ENCODE data around the gene LRFN4. TPM values are rescaled to one million over a fixed set of nuclear protein-coding genes. Genes with fewer than 3 reads are reported as not detected.

Gene LRFN4
- total and polyA plus RNA-seq, 2 of the 13 experiments (the other 11 are each of a cell fraction or from before 2014, with no cell fraction given), result 1.3 to 6.8 TPM

DNA sequence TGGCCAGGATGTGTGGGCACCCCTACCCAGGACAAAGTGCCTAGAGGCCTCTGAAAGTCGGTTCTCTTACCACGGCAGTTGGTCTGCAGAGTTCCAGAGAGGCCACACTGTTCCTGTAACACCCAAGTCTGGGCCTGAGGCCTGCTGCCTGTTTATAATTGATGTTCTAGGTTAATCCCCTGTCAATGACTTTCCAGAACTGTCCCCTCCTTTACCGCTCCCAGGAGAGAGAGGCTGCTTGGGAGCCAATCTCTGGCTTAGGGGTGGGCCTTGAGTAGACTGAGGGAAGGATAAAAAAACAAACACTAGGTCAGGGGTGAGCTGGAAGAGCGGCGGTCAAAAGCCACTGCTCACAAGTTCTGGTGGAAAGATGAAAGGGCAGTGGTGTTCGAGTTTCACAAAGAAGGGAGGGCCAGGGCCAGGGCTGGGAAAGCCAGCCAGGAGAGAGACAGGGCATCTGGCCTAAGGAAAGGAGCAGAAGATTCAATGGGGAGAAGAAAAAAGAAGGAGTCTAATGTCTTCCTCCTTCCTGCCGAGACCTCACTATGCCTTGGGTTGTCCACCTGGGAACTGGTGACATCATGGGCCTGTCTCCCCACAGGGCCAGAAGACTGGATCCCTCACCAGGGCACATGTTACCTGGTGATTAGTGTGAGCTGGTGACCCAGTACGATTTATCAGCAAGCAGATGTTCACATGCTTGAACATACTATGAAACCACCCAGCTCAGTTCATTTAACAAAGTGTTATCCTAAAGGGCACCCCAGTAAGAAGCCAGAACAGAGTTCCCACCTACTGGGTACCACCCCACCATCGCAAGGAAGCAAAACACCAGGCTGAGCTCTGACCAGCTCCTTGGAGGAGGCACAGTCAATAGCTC, 51.1 kb downstream of the LRFN4 start (continued):
- TF ChIP-seq ZNF230 (CRISPR knock-in tag; IDR thresholded peaks at IDR 0.05) (no peak), ZFP37 (CRISPR knock-in tag; IDR thresholded peaks at IDR 0.05; ENCODE audit: borderline replicate concordance) (0 out of 2 replicates have a peak, but pooled peaks have one; percentile 44), ZMYM4 (CRISPR knock-in tag; IDR thresholded peaks at IDR 0.05) (peak; percentile 39; the same call in 1 of the 2 replicates), SOX6 (IDR thresholded peaks at IDR 0.05) (no peak), SOX6 (CRISPR knock-in tag; IDR thresholded peaks at IDR 0.05) (peak; percentile 69; the same call in 1 of the 2 replicates), TEAD3 (CRISPR knock-in tag; optimal IDR thresholded peaks at IDR 0.05; ENCODE audit: borderline replicate concordance) (peak; percentile 36), ZMYM3 (CRISPR knock-in tag; IDR thresholded peaks at IDR 0.05) (0 out of 2 replicates have a peak, but pooled peaks have one; percentile 19), ZFP62 (CRISPR knock-in tag; IDR thresholded peaks at IDR 0.05) (no peak), ATM (IDR thresholded peaks at IDR 0.05; ENCODE audit: borderline replicate concordance) (no peak), HDAC1 (CRISPR knock-in tag; IDR thresholded peaks at IDR 0.05) (peak; percentile 75), ZKSCAN8 (CRISPR knock-in tag; IDR thresholded peaks at IDR 0.05; ENCODE audit: borderline replicate concordance) (no peak), JUND (CRISPR knock-in tag; IDR thresholded peaks at IDR 0.05) (no peak), PITX1 (CRISPR knock-in tag; IDR thresholded peaks at IDR 0.05) (peak; percentile 86), DMAP1 (CRISPR knock-in tag; IDR thresholded peaks at IDR 0.05) (no peak), FOXA1 (IDR thresholded peaks at IDR 0.05) (no peak), FOXA1 (CRISPR knock-in tag; IDR thresholded peaks at IDR 0.05) (0 out of 2 replicates have a peak, but pooled peaks have one; percentile 29), ZNF644 (CRISPR knock-in tag; IDR thresholded peaks at IDR 0.05; ENCODE audit: low read depth) (peak; percentile 17; the same call in 1 of the 2 replicates), ATAD3A (CRISPR knock-in tag; IDR thresholded peaks at IDR 0.05) (no peak), ZNF7 (CRISPR knock-in tag; IDR thresholded peaks at IDR 0.05) (no peak), TARDBP (CRISPR knock-in tag; IDR thresholded peaks at IDR 0.05) (peak; percentile 86; the same call in 1 of the 2 replicates)
- TF ChIP-seq, protein P1, sequence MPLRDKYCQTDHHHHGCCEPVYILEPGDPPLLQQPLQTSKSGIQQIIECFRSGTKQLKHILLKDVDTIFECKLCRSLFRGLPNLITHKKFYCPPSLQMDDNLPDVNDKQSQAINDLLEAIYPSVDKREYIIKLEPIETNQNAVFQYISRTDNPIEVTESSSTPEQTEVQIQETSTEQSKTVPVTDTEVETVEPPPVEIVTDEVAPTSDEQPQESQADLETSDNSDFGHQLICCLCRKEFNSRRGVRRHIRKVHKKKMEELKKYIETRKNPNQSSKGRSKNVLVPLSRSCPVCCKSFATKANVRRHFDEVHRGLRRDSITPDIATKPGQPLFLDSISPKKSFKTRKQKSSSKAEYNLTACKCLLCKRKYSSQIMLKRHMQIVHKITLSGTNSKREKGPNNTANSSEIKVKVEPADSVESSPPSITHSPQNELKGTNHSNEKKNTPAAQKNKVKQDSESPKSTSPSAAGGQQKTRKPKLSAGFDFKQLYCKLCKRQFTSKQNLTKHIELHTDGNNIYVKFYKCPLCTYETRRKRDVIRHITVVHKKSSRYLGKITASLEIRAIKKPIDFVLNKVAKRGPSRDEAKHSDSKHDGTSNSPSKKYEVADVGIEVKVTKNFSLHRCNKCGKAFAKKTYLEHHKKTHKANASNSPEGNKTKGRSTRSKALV (CRISPR knock-in tag; IDR thresholded peaks at IDR 0.05), result 0 out of 2 replicates have a peak, but pooled peaks have one; percentile 31
- TF ChIP-seq, protein P2, sequence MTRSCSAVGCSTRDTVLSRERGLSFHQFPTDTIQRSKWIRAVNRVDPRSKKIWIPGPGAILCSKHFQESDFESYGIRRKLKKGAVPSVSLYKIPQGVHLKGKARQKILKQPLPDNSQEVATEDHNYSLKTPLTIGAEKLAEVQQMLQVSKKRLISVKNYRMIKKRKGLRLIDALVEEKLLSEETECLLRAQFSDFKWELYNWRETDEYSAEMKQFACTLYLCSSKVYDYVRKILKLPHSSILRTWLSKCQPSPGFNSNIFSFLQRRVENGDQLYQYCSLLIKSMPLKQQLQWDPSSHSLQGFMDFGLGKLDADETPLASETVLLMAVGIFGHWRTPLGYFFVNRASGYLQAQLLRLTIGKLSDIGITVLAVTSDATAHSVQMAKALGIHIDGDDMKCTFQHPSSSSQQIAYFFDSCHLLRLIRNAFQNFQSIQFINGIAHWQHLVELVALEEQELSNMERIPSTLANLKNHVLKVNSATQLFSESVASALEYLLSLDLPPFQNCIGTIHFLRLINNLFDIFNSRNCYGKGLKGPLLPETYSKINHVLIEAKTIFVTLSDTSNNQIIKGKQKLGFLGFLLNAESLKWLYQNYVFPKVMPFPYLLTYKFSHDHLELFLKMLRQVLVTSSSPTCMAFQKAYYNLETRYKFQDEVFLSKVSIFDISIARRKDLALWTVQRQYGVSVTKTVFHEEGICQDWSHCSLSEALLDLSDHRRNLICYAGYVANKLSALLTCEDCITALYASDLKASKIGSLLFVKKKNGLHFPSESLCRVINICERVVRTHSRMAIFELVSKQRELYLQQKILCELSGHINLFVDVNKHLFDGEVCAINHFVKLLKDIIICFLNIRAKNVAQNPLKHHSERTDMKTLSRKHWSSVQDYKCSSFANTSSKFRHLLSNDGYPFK (CRISPR knock-in tag; IDR thresholded peaks at IDR 0.05; ENCODE audit: borderline replicate concordance), result no peak
- TF ChIP-seq, protein P3, sequence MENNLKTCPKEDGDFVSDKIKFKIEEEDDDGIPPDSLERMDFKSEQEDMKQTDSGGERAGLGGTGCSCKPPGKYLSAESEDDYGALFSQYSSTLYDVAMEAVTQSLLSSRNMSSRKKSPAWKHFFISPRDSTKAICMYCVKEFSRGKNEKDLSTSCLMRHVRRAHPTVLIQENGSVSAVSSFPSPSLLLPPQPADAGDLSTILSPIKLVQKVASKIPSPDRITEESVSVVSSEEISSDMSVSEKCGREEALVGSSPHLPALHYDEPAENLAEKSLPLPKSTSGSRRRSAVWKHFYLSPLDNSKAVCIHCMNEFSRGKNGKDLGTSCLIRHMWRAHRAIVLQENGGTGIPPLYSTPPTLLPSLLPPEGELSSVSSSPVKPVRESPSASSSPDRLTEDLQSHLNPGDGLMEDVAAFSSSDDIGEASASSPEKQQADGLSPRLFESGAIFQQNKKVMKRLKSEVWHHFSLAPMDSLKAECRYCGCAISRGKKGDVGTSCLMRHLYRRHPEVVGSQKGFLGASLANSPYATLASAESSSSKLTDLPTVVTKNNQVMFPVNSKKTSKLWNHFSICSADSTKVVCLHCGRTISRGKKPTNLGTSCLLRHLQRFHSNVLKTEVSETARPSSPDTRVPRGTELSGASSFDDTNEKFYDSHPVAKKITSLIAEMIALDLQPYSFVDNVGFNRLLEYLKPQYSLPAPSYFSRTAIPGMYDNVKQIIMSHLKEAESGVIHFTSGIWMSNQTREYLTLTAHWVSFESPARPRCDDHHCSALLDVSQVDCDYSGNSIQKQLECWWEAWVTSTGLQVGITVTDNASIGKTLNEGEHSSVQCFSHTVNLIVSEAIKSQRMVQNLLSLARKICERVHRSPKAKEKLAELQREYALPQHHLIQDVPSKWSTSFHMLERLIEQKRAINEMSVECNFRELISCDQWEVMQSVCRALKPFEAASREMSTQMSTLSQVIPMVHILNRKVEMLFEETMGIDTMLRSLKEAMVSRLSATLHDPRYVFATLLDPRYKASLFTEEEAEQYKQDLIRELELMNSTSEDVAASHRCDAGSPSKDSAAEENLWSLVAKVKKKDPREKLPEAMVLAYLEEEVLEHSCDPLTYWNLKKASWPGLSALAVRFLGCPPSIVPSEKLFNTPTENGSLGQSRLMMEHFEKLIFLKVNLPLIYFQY (CRISPR knock-in tag; IDR thresholded peaks at IDR 0.05; ENCODE audit: borderline replicate concordance), result no peak
